WI38 (cell line): ENCODE measurements around the gene GRIA3.

Experiments used
- H3K4me3 ChIP-seq: 2 replicates; pipeline ENCODE4 v1.5.1; 2011; ENCODE audit warnings: low read depth, mild to moderate bottlenecking, control low read depth, low read length
- TF ChIP-seq, protein P1 (sequence below): IDR thresholded peaks from 2 replicates; pipeline ENCODE4 v1.5.1; 2012; ENCODE audit warnings: low read depth, mild to moderate bottlenecking, control low read depth, low read length

GRIA3 gene

DNA sequence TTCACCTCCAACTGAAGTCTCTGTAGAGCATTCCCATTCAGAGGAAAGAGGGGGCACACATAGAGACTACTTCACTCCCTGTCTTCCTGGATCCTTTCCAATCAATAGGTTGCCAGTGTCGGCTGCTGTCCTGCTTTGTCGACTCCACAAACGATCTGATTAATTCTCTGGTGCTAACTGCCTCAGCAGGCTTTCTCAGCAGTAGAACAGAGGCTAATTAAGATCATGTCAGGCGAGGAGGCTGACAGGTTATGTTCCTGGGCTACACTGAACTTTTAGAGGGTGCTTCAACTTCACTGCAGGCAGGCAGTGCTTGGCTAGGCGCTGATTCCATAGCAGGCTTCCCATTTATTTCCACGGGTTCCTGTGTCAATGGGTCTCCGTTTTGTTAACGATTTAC is 79.2 kb downstream of the GRIA3 start:
- TF ChIP-seq, protein P1, sequence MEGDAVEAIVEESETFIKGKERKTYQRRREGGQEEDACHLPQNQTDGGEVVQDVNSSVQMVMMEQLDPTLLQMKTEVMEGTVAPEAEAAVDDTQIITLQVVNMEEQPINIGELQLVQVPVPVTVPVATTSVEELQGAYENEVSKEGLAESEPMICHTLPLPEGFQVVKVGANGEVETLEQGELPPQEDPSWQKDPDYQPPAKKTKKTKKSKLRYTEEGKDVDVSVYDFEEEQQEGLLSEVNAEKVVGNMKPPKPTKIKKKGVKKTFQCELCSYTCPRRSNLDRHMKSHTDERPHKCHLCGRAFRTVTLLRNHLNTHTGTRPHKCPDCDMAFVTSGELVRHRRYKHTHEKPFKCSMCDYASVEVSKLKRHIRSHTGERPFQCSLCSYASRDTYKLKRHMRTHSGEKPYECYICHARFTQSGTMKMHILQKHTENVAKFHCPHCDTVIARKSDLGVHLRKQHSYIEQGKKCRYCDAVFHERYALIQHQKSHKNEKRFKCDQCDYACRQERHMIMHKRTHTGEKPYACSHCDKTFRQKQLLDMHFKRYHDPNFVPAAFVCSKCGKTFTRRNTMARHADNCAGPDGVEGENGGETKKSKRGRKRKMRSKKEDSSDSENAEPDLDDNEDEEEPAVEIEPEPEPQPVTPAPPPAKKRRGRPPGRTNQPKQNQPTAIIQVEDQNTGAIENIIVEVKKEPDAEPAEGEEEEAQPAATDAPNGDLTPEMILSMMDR, result no peak
- no peak overlapping the region for H3K4me3 ChIP-seq

DNA sequence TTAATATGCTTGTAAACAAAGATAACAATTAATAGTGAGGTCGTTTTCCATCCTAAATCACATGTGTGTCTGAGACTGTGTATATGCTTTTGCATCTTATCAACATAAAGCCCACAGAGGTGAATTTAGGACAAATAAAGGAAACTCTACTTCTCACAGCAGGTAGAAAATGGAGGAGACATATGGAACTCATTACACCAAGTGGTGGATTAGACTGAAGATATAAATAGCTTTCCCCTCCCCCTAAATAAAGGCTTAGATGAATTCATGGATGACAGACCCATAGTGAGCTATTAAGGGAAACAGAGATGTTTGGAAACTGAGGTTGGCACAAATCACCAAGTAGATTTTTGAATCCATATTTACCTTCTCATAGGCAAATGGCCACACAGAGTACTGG is 79.7 kb downstream of the GRIA3 start:
- H3K4me3 ChIP-seq, result no peak overlapping the region
- TF ChIP-seq, protein P1, result no peak

DNA sequence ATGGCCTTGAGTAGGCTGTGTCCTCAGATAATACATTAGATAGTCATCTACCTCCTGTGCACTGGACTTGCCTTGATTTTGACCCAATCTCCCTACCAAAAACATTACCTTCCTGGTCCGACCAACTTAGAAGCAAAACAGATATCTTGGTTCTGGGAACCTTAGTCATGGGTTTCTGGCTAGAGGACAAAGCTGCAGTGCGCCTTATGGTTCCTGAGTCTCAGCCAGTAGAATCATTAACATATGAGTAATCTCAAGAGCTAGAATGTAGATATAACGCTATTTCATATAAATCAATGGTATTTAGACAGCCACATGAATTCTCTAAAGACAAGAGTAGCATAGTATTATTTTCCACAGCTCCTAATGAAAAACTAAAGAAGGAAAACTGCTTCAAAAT is 83.1 kb downstream of the GRIA3 start:
- TF ChIP-seq, protein P1, result no peak

DNA sequence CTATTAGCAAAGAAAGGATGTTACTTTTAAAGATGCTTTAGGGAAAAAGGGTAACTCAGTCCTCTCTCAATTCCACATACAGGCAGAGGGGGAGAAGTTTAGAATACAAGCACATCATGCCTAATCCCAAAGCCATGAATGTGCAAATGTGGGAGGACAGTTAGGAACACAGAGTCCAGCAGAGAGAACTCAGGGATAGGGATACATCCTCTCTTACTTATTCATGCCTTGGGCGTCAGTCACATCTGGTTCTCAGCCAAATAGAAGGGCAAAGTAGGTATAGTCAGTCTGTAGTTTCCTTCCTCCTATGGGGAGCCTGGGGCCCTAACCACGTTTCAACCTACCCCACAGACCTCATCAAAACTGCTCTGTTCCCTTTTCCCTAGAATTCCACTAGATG is 87.8 kb downstream of the GRIA3 start:
- TF ChIP-seq, protein P1, result no peak
- H3K4me3 ChIP-seq, result no peak overlapping the region

More for the DNA sequence above, 83.1 kb downstream of the GRIA3 start:
- H3K4me3 ChIP-seq, result no peak overlapping the region

DNA sequence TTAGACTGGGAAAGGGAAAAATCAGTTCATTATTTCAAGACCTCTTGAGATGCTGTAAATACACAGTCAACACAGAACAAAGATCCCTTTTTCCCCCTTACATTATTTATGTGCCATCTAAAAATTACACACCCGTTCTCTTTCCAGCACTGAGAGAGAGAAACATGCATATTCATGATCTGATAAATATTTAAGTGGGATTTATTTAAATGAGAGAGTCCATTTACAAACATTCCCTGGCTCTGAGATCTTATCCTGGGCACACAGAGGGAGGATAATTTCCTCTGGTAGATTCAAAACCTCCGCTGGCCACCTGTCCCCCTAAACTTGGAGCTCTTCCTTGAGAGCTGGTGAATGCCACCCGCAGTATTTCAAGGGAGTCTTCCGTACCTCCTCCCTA is 88.6 kb downstream of the GRIA3 start:
- no peak overlapping the region for H3K4me3 ChIP-seq
- TF ChIP-seq, protein P1, result no peak

DNA sequence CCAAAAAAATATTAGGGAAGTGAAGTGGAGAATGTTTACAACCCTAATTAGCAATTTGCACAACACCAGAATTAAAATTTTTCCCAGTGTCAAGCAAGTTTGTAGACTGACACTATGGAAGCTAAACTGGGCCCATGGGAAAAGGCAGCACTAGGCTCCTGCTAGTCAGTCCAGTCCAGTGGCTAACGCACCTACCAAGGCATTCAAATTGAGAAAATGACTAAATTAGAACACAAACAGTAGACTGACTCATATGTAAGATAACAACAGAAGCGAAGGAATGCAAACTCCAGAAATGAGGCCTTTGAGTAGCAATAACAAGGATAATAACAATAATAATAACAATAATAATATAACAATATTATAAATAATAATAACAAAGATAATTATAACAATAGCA is 90.7 kb downstream of the GRIA3 start:
- H3K4me3 ChIP-seq, result no peak overlapping the region
- TF ChIP-seq, protein P1, result no peak

DNA sequence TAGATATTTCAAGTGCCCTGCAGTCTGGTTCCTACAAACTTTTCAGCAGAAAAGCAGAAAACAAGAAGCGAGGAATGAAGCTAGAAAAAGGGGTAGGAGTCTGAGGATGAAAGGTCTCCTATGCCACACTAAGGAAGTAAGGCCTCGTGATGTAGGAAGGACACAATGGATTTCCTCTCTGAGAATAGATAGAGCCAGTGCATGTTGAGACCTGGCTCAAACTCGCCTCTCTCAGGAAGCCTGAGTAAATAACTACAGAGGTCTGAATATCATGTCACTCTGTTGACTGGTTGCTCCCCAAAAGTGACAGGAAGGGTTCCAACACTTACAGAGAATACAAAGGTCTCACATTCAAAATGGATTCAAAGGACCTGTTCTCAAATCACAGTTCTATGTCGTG is 93.3 kb downstream of the GRIA3 start:
- TF ChIP-seq, protein P1, result no peak
- no peak overlapping the region for H3K4me3 ChIP-seq
